IPS-11a (cell line): ENCODE results near the gene POU3F1.

ENCODE experiments used
- H3K4me3 ChIP-seq: one replicate; pipeline ENCODE4 v1.5.1; 2013; ENCODE audit warnings: low read depth, low read length, control low read depth

POU3F1 gene

DNA sequence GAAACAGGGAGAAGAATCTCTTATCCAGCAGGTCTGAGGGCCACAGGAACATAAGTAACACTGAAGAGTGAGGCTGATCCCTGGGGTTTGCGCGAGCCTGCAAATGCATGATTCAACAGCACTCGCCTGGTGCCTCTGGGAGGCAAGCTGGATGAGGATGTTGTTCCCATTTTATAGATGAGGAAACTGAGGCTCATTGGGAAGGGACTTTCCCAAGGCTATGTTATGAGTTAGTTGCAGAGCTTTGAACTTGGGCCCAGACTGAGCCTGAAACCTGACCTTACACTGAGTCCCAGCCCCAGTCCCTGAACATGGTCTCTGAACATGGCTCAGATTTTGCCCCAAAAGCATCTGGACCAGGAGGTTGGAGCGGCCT, 27.7 kb upstream of the POU3F1 start:
- H3K4me3 ChIP-seq: no peak overlapping the region

DNA sequence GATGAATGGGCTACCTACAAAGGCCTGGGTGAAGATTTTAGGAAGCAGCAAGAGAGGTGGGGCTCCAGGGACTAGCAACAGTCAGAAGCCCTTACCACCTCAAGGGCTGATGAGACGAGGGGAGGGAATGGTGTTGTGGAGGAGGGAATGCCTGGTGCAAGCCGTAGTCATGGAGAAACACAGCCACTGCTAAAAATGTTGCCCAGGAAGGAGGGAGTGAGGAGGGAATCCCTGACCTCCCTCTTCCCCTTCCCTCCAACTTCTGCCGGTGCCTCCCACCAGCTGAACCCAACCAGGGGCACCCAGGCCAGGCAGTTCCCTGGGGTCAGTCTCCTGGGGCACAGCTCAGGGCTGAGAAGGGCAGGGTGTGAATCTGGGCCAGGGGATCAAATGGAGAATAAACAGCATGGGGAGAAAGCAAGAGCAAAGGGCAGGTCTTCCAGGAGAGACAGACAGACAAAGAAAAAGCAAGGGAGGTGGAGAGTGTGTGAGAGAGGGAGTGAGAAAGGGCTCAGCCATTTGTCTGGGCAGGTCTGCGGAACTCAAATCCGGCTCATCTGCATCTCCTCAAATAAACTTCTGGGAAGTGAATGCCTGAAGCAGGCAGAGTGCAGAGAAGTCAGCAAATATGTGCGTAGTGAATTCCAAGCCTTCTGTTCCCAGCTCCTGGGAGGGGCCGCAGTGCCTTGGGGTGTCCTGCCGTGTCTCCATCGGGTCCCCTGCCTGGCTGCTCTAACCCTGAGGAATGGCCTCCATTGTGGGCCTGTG, 27.1 kb upstream of the POU3F1 start:
- H3K4me3 ChIP-seq: no peak overlapping the region

GRCh38 chr1:38072858-38073257, 26.3 kb upstream of the POU3F1 start:
- no peak overlapping the region for H3K4me3 ChIP-seq

- H3K4me3 ChIP-seq: no peak overlapping the region
Observed at GRCh38 chr1:38071312-38072256, 25.0 kb upstream of the POU3F1 start.

DNA sequence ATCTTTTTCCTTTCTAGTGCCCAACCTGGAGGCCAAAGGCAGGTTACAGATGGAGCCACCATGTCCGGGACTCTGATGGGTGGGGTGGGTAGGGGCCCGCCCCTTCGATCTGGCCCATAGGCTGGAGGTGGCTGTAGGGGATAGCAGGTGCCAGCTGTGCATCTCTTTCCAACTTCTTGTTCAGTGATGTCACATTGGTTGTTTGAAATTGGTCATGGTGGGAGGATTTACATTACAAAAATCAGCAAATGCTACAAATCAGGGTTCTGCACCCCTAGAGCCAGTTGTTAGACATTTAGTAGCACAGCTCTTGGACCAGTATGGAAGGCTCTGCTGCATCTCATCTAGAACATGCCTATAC, 22.4 kb upstream of the POU3F1 start:
- no peak overlapping the region for H3K4me3 ChIP-seq

DNA sequence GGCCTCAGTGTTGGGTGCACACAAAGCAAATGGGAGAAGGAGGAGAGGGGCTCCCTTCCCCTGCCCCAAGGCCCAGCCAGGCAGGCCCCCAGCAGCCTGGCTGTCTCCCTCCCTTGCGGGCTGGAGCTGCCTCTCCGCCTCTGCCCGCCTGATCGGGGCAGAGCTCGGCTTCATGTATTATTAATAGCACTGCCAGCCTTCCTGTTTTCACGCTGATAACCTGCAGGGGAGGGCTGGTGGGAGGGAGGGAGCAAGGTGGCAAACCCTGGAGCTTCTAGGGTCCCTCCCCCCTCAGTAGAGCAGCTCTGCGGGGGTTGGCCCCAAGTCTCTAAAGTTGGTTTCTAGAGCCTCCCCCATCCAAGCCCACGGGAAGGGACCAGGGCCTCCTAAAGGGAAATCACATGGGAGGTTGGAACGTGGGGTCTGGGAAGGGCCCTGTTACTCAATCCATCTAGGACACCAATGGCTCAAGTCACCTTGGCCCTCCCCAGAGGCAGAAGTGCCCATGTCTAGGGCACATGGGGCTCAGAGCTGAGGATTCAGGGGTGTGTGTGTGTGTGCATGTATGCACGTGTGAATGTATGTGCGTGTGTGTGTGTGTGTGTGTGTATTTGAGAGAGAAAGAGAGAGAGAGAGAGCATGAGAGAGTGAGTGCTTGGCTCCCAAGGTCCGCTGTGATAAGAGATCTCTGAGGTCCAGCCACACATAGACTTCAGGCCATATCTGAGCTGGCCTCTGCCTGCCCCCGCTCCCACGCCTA, 21.8 kb upstream of the POU3F1 start:
- H3K4me3 ChIP-seq: no peak overlapping the region

GRCh38 chr1:38064197-38064903, 17.8 kb upstream of the POU3F1 start:
- H3K4me3 ChIP-seq: no peak overlapping the region

- H3K4me3 ChIP-seq: no peak overlapping the region
Observed at GRCh38 chr1:38063616-38064015, 17.0 kb upstream of the POU3F1 start.

DNA sequence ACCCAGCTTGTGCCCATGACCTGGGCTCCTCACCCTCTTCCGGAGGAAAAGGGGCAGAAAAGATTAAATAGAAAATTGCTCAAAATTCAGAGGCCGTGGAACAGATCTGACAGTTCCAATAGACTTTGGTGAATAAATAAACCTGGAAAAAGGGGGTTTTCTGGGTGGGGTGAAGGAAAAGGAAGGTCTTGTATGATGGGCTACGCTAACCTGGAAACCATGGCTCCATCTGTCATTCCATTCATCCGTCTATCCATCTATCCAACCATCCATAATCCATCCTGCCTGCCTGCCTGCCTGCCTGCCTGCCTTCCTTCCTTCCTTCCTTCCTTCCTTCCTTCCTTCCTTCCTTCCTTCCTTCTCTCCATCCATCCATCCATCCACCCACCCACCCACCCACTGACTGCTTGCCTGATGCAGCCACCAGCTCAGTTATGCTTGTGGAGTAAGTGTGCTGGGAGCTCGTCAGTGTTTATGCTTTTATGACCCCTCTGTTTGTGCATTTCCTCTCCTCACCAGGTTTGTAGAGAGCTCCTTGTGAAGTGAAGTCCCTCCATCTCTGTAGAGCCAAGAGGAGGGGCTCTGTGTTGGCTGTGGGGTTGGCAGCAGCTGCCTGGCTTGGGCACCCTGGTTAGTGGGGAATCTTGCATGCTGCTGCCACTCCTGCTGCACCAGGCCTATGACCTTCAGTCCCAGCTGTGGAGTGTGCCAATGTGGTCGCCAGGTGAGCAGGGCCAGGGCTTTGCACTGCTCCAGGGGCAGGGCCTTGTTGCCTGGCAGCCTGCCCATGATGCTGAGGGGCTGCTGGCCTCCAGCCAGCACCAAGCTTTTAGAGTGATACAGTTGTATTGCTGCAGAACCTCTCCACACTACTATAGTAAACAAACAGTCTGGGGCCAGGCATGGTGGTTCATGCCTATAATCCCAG, 16.0 kb upstream of the POU3F1 start:
- no peak overlapping the region for H3K4me3 ChIP-seq

DNA sequence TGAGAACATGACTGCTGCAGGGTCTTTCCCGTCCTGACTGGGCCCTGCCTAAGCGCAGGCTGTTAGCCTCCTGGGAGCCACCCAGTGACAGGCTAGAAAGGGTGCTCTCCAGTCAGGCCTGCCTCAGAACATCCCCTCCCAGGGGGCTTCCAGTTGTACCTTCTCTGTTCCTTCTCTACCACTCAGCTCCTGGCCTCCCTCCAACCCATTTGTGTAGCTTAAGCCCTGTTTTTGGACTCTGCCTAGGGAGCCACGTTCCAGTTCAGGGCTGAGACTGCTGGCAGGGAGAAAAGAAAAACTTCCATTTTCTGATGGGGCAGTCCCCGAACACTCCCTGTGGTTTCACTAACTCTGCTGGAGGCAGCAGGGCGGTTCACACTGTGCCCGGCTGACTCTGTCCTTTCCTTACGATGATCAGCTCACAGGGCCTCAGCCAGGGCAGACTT, 15.3 kb upstream of the POU3F1 start:
- H3K4me3 ChIP-seq: no peak overlapping the region

- no peak overlapping the region for H3K4me3 ChIP-seq
Observed at GRCh38 chr1:38061290-38061689, 14.7 kb upstream of the POU3F1 start.

DNA sequence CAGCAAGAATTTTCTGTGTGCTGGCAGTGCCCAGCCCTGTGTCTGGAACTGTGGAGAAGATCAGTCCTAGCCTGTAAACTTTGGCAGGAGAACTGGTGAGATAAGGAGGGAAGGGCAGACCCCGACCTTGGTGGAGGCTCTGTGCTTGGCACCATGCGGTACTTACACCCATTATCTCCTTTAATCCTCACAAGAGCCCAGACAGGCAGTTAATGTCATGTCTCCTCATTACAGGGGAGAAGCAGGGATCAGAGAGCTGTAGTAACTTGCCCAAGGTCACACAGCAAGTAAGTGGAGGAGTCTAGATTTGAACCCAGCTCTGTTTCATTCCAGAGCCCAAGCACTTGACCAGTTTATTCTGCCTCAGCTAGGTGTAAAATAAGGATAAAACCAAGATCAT, 13.9 kb upstream of the POU3F1 start:
- no peak overlapping the region for H3K4me3 ChIP-seq

GRCh38 chr1:38059635-38060250, 13.2 kb upstream of the POU3F1 start:
- no peak overlapping the region for H3K4me3 ChIP-seq

DNA sequence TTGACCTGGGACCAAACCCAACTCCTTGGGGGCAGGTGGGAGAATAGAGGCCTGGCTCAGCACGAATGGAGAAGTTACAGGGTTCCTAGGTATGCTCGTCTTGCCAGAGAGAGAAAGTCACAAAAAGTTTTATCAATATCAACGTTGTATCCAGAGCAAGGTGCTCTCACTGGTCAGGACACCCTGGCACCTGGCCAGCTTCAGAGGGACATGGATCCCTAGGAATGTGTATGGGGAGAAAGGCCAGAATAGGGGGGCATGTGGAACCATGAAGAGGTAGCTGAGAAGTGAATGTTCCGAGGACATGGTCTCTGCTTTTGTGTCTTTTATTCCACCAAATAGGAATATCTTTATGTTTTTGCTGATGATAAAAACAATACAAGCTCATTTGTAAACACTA, 9.4 kb upstream of the POU3F1 start:
- no peak overlapping the region for H3K4me3 ChIP-seq

GRCh38 chr1:38055398-38055797, 8.8 kb upstream of the POU3F1 start:
- no peak overlapping the region for H3K4me3 ChIP-seq

DNA sequence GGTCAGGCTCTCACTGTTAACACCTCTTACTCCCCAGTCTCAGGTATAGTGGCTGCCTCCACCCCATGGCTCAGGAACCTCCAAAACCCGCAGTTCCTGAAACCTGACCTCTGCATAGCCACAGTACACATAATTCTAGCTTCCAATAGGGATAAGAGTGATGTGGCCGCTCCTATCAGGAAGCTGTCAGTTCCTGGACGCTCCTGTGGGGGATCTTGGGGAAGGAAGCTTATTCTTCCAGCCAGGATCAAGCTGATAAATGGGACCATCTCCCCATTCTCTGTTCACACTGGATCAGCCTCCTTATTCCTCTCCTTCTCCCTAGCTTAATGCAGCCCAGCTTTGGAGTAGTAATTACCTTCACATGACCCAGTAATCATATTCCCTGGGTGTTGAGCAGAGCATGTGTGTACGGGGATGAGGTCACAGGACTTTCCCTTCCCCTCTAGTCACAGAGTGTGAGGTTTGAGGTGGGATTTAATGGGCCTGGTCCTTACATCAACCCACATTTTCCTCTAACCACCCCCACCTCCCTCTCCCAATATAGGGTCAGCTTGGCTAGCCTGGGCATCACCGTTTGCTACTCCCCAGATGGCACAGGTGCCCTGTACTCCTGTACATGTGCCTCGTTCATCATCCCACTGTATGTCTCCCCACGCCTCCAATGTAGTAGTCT, 7.0 kb upstream of the POU3F1 start:
- no peak overlapping the region for H3K4me3 ChIP-seq

- H3K4me3 ChIP-seq: no peak overlapping the region
Observed at GRCh38 chr1:38052750-38053415, 6.3 kb upstream of the POU3F1 start.

DNA sequence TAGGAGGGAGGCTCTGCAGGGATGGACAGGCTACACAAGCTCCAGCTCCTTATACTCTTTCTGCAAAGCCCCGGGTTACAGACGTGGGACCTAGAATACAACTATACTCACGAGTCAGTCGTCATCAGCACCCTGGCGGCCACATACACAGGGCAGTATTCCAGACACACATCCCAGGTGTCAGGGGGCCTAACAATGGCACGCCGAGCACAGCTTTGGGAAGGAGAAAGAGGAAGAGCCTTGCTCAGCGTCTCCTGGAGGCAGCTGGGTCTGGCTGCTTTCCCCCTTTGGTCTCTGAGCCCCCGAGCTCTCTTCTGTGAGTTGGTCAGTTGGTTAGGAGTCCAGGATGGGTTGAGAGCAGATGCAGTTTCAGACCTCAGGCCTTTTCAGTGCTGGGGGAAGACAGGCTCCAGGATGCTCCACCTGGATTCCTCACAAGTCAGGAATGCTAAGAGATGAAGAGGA, 4.5 kb upstream of the POU3F1 start:
- H3K4me3 ChIP-seq: no peak overlapping the region
